Activated T-helper 1 cell treated with anti-CD3 and anti-CD28 coated beads, Interleukin-12 subunit alpha, Interleukin-12 subunit beta, Interleukin-2, Interleukin-4 antibody, amounts not matched to agents 30 ng/mL and 10 ng/mL and 1 ng/mL, durations not matched to agents 14 hours and 24 hours and 36 hours (primary cell): ENCODE data around the gene ANKRD11. TPM values are rescaled to one million over a fixed set of nuclear protein-coding genes. Genes with fewer than 3 reads are reported as not detected.

Experiments
- DNase-seq: peaks from one replicate; pipeline ENCODE4 v3.0.0; 2021; ENCODE audit warnings: low spot score
- H3K27ac Mint-ChIP-seq: one replicate; pipeline ENCODE4 v1.8.0; 2021; ENCODE audit warnings: mild to moderate bottlenecking, mixed read lengths
- H3K27me3 Mint-ChIP-seq: one replicate; pipeline ENCODE4 v1.8.0; 2022; ENCODE audit warnings: mild to moderate bottlenecking, moderate library complexity, mixed read lengths; ENCODE audit not compliant: insufficient read depth
- H3K36me3 Mint-ChIP-seq: one replicate; pipeline ENCODE4 v1.8.0; 2021; ENCODE audit warnings: low read depth, mixed read lengths
- H3K4me1 Mint-ChIP-seq: one replicate; pipeline ENCODE4 v1.8.0; 2021; ENCODE audit warnings: low read depth, mixed read lengths
- H3K4me3 Mint-ChIP-seq: one replicate; pipeline ENCODE4 v1.8.0; 2021; ENCODE audit warnings: mild to moderate bottlenecking, moderate library complexity, mixed read lengths
- H3K9me3 Mint-ChIP-seq: one replicate; pipeline ENCODE4 v1.8.0; 2021; ENCODE audit warnings: mixed read lengths
- intact Hi-C: fragments of 100-400 bp; cut with micrococcal nuclease; formaldehyde crosslinking; loops from one replicate; pipeline ENCODE4 v1.15.1; 2024
- total RNA-seq: library from RNA; stranded (reverse); gene quantifications from 2 replicates; pipeline ENCODE4 v1.2.3, GENCODE V29; 2022

ANKRD11 gene
- total RNA-seq, 1 donor from 2014 or later = 176 TPM

- H3K4me3 Mint-ChIP-seq = no peak overlapping the region
- intact Hi-C loops = no loop called here
- H3K4me1 Mint-ChIP-seq = peaks cover 37% of the 10 kb centered on the region
- no peak overlapping the region for H3K27ac Mint-ChIP-seq
- no peaks in the 10 kb centered on the region for H3K27me3 Mint-ChIP-seq
- peaks cover 4% of the 10 kb centered on the region for H3K9me3 Mint-ChIP-seq
- no peak for DNase-seq
- H3K36me3 Mint-ChIP-seq = peaks cover 11% of the 10 kb centered on the region
Observed at GRCh38 chr16:89371968-89372634, 118.3 kb downstream of the ANKRD11 start.

DNA sequence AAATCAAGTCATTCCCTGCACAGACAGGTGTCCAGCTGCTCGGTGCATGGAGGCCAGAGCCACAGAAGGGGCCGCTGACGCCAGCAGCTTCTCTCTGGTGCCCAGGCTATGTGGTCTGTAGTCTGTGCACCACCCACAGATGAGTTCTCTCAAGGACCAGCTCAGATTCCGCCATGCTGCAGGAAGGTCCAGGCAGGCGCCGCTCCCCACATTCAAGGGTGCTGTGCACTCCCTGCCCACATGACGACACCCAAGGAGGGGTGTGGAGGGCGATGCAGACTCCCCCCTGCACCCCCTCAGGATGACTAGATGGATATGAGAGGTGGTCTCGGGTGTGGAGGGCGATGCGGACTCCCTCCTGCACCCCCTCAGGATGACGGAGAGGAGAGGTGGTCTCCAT lies 119.0 kb downstream of the ANKRD11 start:
- Mint-ChIP-seq H3K27ac (no peak overlapping the region), H3K36me3 (peaks cover 10% of the 10 kb centered on the region), H3K4me1 (peaks cover 44% of the 10 kb centered on the region), H3K4me3 (no peak overlapping the region), H3K9me3 (peaks cover 4% of the 10 kb centered on the region), H3K27me3 (no peaks in the 10 kb centered on the region)
- DNase-seq = no peak
- intact Hi-C loops = no loop called here

DNA sequence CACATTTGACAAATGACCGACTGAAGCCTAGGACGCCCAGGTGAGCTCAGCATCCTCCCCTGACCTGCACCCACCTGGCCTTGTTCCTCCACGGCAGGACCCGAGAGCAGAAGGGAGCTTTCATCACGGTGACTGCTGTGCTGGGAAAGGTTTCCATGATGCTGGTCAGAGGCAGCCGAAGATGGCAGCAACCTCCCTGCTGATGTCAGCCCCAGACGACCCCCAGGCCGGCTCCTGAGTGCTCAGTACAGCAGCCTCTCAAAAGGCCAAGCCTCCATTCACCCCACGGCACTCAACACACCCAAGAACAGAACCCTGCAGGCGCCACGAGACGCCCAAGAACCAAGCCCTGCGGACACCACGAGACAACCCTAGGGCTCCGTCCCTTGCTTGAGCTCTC lies 119.8 kb downstream of the ANKRD11 start:
- Mint-ChIP-seq H3K4me3 (no peak overlapping the region), H3K27me3 (no peaks in the 10 kb centered on the region), H3K36me3 (peaks cover 4% of the 10 kb centered on the region), H3K9me3 (no peaks in the 10 kb centered on the region), H3K4me1 (peaks cover 52% of the 10 kb centered on the region), H3K27ac (no peak overlapping the region)
- intact Hi-C loops = no loop called here
- no peak for DNase-seq

- intact Hi-C loops = no loop called here
- no peak overlapping the region for H3K4me3 Mint-ChIP-seq
- peaks cover 57% of the 10 kb centered on the region for H3K4me1 Mint-ChIP-seq
- H3K27me3 Mint-ChIP-seq = no peaks in the 10 kb centered on the region
- no peak for DNase-seq
- H3K9me3 Mint-ChIP-seq = no peaks in the 10 kb centered on the region
- peaks cover 4% of the 10 kb centered on the region for H3K36me3 Mint-ChIP-seq
- H3K27ac Mint-ChIP-seq = no peak overlapping the region
Observed at GRCh38 chr16:89370081-89370511, 120.3 kb downstream of the ANKRD11 start.

DNA sequence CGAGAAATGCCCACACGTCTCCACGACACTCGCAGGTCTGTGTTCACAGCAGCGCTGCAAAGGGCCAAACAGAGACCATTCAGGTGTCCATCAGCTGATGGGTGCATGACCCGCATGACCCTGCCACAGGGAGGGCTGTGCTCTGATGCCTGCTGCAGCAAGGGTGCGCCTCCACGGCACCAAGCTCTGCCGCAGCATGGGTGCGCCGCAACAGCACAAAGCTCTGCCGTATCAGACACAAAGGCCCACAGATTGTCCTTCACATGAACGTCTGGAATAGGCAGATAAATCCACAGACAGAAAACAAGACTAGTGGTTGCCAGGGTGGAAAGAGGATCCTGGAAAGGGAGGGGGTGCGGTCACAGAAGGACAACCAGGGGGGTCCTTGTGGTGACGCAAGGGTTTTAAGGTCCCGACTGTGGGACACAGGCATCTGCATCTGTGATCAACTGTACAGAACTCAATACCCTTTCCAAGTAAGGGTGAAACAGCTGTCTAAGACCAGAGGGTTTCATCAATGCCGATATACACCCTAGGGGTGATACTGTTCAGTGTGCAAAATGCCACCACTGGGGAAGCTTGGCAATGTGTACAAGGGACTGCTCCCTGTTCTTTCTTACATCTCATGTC lies 121.0 kb downstream of the ANKRD11 start:
- Mint-ChIP-seq H3K9me3 (no peaks in the 10 kb centered on the region), H3K27me3 (no peaks in the 10 kb centered on the region), H3K27ac (no peak overlapping the region), H3K4me3 (no peak overlapping the region), H3K4me1 (peaks cover 60% of the 10 kb centered on the region), H3K36me3 (peaks cover 5% of the 10 kb centered on the region)
- DNase-seq = no peak
- intact Hi-C loops = no loop called here

DNA sequence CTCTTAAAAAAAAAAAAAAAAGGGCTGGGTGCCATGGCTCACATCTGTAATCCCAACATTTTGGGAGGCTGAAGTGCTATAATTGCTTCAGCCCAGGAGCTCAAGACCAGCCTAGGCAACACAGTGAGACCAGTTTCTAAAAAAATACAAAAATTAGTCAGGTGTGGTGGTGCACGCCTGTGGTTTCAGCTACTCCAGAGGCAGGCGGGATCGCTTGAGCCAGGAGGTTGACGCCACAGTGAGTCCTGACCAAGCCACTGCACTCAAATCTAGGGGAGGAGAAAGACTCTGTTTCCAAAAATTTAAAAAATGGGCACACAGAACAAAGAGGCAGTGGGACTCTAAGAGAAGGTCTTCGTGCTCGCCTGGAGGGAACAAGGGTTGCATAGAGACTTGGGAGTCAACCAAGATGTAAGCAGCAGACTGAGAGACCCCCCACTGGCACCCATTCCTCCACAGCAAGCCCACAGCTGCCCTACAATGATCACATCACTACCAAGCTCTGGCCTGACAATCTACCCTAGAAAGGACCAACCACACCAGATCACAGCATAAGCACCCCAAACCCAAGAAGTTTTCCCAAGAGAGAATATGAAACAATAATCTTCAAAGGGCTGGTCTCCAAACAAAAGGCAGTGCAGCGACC lies 121.6 kb downstream of the ANKRD11 start:
- Mint-ChIP-seq H3K4me3 (no peak overlapping the region), H3K4me1 (peaks cover 64% of the 10 kb centered on the region), H3K36me3 (peaks cover 5% of the 10 kb centered on the region), H3K27ac (peak overlapping the region; percentile 8), H3K27me3 (no peaks in the 10 kb centered on the region), H3K9me3 (no peaks in the 10 kb centered on the region)
- intact Hi-C loops = no loop called here
- no peak for DNase-seq

DNA sequence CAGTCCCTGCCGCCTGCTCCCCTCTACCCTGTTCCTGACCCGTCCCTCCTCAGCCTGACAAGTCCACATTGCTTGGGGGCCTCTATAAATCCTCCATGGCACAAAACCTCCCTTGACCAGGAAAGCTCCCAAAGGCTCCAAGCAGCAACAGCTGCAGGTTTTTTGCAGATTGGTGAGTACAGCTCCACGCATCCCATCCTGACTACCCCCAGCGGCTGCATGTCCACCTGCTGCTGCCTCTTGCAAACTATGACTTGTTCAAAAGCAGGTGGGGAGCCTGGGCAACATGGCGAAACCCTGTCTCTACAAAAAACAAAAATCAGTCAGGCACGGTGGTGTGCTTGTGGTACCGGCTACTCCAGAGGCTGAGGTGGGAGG lies 122.8 kb downstream of the ANKRD11 start:
- H3K4me1 Mint-ChIP-seq = peaks cover 75% of the 10 kb centered on the region
- no peak overlapping the region for H3K4me3 Mint-ChIP-seq
- H3K36me3 Mint-ChIP-seq = peaks cover 5% of the 10 kb centered on the region
- H3K9me3 Mint-ChIP-seq = no peaks in the 10 kb centered on the region
- DNase-seq = no peak
- intact Hi-C loops = no loop called here
- H3K27ac Mint-ChIP-seq = no peak overlapping the region
- no peaks in the 10 kb centered on the region for H3K27me3 Mint-ChIP-seq

GRCh38 chr16:89366561-89367537 lies 123.5 kb downstream of the ANKRD11 start:
- H3K36me3 Mint-ChIP-seq = peaks cover 5% of the 10 kb centered on the region
- no peak overlapping the region for H3K27ac Mint-ChIP-seq
- H3K9me3 Mint-ChIP-seq = no peaks in the 10 kb centered on the region
- no peak overlapping the region for H3K4me3 Mint-ChIP-seq
- H3K4me1 Mint-ChIP-seq = peaks cover 82% of the 10 kb centered on the region
- no peaks in the 10 kb centered on the region for H3K27me3 Mint-ChIP-seq
- intact Hi-C loops = no loop called here
- no peak for DNase-seq

- DNase-seq = no peak
- Mint-ChIP-seq H3K4me3 (no peak overlapping the region), H3K27ac (no peak overlapping the region), H3K36me3 (peaks cover 5% of the 10 kb centered on the region), H3K4me1 (peaks cover 90% of the 10 kb centered on the region), H3K27me3 (no peaks in the 10 kb centered on the region), H3K9me3 (no peaks in the 10 kb centered on the region)
- intact Hi-C loops = no loop called here
Observed at GRCh38 chr16:89365996-89366395, 124.4 kb downstream of the ANKRD11 start.

DNA sequence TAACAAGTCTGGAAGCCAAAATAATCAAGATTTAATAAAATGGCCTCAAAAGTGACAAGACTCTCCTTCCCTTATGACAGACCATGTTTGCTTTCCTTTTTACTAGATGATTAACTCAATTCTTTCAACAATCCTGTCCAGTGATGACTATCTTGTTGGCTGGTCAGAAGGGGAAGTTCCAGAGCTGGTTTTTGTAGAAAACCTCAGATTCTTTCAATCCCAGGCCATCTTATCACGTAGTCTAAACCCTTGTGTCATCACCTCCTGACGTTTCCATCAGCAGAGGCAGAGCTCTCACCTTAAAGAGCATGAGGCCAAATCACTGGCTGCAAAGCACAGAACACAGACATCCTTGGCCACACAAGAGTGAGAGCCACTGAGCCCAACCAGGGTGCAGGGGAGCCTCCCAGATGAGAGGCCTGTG lies 125.3 kb downstream of the ANKRD11 start:
- no peaks in the 10 kb centered on the region for H3K9me3 Mint-ChIP-seq
- no peak for DNase-seq
- H3K27me3 Mint-ChIP-seq = no peaks in the 10 kb centered on the region
- intact Hi-C loops = no loop called here
- peaks cover 97% of the 10 kb centered on the region for H3K4me1 Mint-ChIP-seq
- peak overlapping the region; percentile 24 for H3K27ac Mint-ChIP-seq
- H3K4me3 Mint-ChIP-seq = no peak overlapping the region
- peaks cover 10% of the 10 kb centered on the region for H3K36me3 Mint-ChIP-seq

- Mint-ChIP-seq H3K4me3 (peak overlapping the region; percentile 64), H3K9me3 (no peaks in the 10 kb centered on the region), H3K27ac (peak overlapping the region; percentile 69), H3K36me3 (peaks cover 12% of the 10 kb centered on the region), H3K27me3 (no peaks in the 10 kb centered on the region), H3K4me1 (peaks cover 97% of the 10 kb centered on the region)
- intact Hi-C loops = loop anchor here (5.0 kb wide), 2 partner anchors 58 to 107 kb away; no protein-coding TSS in a partner anchor
- DNase-seq = no peak
Observed at GRCh38 chr16:89364606-89365005, 125.8 kb downstream of the ANKRD11 start.

DNA sequence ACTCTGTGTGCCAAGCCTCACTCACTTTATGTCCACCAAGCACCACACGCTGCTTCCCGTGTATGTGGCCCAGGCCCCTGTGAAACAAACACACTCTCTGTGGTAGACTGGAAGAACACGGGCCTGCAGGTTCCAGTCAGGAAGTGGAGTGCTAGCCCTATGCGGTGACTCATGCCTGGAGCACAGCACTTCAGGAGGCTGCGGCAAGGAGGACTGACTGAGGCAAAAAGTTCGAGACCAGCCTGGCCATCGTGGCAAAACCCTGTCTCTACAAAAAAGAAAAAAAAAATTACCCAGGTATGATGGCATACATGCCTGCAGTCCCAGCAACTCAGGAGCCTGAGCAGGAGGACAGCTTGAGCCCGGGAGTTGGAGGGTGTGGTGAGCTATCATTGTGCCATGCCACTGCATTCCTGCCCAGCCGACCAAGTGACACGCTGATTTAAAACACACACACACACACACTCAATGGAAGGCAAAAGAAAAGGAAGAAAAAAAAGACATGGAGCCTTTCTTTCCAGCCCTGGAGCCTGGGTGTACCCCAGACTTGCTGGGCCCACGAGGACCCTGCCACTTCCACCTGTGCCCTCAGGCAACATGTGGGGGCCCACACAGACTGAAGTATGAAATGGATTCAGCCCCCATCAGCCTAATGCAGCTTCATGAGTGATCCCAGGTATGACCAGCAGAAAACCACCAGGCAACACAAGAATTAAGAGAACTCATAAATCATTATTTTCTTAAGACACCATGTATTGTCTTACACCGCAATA lies 126.6 kb downstream of the ANKRD11 start:
- peak overlapping the region; percentile 63 for H3K4me3 Mint-ChIP-seq
- peaks cover 14% of the 10 kb centered on the region for H3K36me3 Mint-ChIP-seq
- H3K27me3 Mint-ChIP-seq = no peaks in the 10 kb centered on the region
- H3K9me3 Mint-ChIP-seq = no peaks in the 10 kb centered on the region
- H3K4me1 Mint-ChIP-seq = peaks cover 97% of the 10 kb centered on the region
- intact Hi-C loops = loop anchor here (5.0 kb wide), 2 partner anchors 58 to 107 kb away; no protein-coding TSS in a partner anchor
- H3K27ac Mint-ChIP-seq = peak overlapping the region; percentile 81
- DNase-seq = peak; percentile 42
